GM06990 (cell line): ENCODE results near the gene CFAP65.

Experiments
- DNase-seq: peaks from one replicate; pipeline ENCODE4 v3.0.0-alpha.2; 2011; ENCODE audit not compliant: insufficient read length; ENCODE audit errors: extremely low read depth
- H3K27me3 ChIP-seq: replicated peaks from 2 replicates; pipeline ENCODE4 v1.6.0; 2011; ENCODE audit warnings: low read length; ENCODE audit not compliant: control insufficient read depth, insufficient read depth
- H3K36me3 ChIP-seq: 2 replicates; pipeline ENCODE4 v1.5.1; 2011; ENCODE audit warnings: low read length; ENCODE audit not compliant: control insufficient read depth, insufficient read depth
- H3K4me3 ChIP-seq: replicated peaks from 2 replicates; pipeline ENCODE4 v1.5.1; 2011; ENCODE audit warnings: low read depth, mild to moderate bottlenecking, control low read depth, low read length
- TF ChIP-seq, protein P1 (sequence below): IDR thresholded peaks from 2 replicates; pipeline ENCODE4 v1.5.1; 2011; ENCODE audit warnings: low read length, control low read depth, mild to moderate bottlenecking, inconsistent platforms; ENCODE audit not compliant: insufficient read depth, poor library complexity, severe bottlenecking

The CFAP65 gene

DNA sequence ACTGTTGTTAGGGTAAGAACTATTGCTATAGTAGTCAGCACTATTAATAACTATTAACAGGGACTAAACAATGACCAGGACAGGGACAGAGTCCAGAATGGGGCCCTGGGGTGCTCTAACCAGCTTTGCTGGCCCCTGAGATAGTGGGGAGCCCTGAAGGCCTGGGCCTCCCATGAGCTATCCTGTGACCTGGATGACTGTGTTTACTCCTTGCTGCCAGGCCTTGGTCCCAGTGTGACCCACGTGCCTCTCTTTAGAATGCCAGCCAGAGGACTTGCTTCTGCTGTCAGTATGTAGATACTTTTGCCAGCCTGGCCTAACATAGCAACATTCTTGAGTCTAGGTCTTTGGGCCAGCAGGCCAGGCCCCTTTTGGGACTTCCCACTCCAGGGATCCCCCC is 70.4 kb downstream of the CFAP65 start:
- Histone ChIP-seq H3K36me3 (no peaks in the 10 kb centered on the region), H3K4me3 (no peak overlapping the region), H3K27me3 (peaks cover 4% of the 10 kb centered on the region)
- no peak for DNase-seq
- TF ChIP-seq, protein P1, sequence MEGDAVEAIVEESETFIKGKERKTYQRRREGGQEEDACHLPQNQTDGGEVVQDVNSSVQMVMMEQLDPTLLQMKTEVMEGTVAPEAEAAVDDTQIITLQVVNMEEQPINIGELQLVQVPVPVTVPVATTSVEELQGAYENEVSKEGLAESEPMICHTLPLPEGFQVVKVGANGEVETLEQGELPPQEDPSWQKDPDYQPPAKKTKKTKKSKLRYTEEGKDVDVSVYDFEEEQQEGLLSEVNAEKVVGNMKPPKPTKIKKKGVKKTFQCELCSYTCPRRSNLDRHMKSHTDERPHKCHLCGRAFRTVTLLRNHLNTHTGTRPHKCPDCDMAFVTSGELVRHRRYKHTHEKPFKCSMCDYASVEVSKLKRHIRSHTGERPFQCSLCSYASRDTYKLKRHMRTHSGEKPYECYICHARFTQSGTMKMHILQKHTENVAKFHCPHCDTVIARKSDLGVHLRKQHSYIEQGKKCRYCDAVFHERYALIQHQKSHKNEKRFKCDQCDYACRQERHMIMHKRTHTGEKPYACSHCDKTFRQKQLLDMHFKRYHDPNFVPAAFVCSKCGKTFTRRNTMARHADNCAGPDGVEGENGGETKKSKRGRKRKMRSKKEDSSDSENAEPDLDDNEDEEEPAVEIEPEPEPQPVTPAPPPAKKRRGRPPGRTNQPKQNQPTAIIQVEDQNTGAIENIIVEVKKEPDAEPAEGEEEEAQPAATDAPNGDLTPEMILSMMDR = no peak

DNA sequence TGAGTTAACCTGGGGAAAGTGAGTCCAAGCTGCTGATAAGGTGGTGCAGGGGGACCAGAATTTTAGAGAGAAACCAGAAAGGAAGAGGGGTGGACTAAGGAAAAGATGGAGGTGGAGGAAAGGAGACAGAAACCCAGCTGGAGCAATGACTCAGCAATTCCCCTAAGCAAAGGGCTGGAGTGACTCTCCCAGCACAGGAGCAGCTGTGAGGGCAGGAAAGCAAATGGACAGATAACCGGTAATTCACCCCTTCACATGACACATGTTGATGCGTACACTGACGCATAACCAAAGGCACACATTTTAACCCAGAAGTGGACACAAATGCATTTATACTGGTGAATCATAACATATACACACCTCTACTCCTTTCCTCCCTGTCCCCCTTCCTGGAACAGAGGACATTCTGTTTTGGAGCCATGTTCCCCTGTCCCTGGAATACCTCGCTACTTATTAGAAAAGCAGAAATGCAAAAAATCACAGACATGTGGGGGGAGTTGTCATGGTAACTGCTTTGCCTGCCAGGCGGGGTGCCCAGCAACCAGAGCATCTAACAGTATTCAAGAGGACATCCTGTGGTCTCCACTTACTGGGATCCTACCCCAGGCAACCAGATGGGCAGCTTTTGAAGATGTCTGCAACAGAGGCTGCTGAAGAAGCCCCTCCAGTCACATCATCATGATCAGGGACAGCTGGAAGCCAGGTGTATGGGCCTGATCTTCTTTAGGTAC is 77.1 kb downstream of the CFAP65 start:
- Histone ChIP-seq H3K27me3 (peaks cover 1% of the 10 kb centered on the region), H3K36me3 (no peaks in the 10 kb centered on the region), H3K4me3 (no peak overlapping the region)
- TF ChIP-seq, protein P1 = no peak
- no peak for DNase-seq

DNA sequence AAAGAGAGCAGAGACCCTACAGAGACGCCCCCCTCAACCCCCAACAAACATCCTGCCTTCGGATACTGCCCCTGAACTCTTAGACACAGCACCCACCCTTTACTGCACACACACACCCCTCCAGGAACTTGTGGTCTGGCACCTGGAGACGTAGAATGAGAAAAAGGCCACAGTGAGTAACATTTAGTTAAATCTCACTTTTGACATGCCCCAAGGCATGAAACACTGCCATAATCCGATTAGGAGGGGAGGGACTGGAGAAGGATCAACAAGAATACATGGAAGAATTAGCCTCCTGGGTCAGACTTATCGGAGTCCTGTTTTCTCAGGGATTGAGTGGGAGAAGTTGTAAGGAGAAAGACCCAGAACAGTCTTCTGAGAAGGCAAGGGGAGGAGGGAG is 77.7 kb downstream of the CFAP65 start:
- TF ChIP-seq, protein P1 = no peak
- DNase-seq = no peak
- H3K27me3 ChIP-seq = peaks cover 1% of the 10 kb centered on the region
- no peak overlapping the region for H3K4me3 ChIP-seq
- H3K36me3 ChIP-seq = no peaks in the 10 kb centered on the region

DNA sequence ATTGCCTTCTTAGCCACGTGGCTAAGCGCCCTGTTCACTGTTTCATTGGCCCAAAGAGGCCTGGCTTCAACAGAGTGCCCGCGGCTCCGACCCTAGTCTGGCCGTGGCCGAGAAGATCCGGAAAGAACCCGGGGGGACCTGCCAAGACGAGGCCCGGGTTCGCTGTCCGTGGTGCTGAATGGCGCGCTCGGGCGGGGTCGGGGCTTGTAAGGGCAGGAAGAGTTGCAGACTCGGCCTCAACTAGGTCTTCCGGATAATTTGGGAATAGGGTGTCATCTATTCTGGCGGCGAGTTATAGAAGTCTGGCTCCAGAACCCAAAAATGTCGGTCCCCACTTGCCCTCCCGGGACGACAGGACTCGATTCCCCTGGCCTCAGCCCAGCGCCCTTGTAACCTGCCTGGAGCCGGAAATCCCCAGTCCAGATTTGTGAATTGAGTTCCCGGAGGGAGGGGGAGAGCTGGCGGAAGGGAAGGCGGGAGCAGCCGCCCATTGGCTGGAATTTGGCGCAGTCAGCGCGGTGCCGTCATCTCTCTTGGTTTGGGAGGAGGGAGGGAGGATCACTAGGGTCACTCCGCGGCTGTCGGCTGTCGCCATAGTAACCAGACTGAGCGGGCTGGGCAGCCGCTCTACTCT is 78.3 kb downstream of the CFAP65 start:
- DNase-seq = peak; percentile 42
- TF ChIP-seq, protein P1 = no peak
- no peaks in the 10 kb centered on the region for H3K36me3 ChIP-seq
- peaks cover 1% of the 10 kb centered on the region for H3K27me3 ChIP-seq
- H3K4me3 ChIP-seq = no peak overlapping the region

DNA sequence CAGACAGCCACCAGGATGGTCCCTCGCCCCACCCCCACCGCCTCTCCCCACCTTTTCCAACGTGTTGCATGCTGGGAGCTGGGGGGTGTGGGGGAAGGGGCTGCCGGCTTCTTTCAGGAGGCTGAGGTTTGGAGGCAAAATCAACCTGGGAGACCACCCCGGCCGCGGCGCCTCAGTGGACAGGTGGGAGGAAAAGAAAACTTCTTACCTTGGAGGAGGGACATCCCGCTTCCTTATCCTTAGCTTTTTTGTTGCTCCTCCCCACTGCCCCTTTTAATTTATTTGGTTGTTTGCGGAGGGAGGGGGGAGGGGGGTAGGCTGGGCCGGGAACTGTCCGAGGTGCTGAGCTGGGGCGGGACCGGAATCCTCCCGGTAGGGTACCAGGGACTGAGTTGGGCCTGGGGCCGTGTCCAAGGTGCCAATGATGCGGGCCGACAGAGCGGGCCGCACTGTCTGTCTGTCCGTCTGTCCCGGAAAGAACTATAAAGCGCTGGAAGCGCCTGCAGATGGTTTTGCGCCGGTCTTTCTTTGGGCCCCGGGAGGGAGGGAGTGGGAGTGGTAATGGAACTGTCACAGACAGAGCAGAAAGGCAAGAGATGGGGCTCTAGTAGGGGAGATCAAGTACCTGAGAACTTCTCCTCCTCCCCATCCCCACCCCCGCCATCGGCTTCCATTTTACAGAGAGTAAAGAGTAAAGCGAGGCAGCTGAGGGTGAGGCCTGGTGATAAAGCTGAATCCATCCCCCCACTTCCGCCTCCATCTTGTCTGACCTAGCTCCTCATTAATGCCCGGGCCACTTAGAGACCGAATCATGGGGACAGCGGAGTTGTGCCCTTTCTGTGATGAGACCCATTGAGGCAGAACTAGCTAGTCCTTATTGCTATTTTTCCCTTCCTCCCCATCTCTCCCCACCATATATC is 79.4 kb downstream of the CFAP65 start:
- no peak overlapping the region for H3K4me3 ChIP-seq
- no peak for DNase-seq
- H3K36me3 ChIP-seq = no peaks in the 10 kb centered on the region
- peaks cover 1% of the 10 kb centered on the region for H3K27me3 ChIP-seq
- TF ChIP-seq, protein P1 = no peak
